ENCODE data around the gene CLCN6. TPM values are rescaled to one million over a fixed set of nuclear protein-coding genes. Genes with fewer than 3 reads are reported as not detected.

CLCN6 gene
- total RNA-seq, result 7.5 and 9.3 TPM in 2 replicates

DNA sequence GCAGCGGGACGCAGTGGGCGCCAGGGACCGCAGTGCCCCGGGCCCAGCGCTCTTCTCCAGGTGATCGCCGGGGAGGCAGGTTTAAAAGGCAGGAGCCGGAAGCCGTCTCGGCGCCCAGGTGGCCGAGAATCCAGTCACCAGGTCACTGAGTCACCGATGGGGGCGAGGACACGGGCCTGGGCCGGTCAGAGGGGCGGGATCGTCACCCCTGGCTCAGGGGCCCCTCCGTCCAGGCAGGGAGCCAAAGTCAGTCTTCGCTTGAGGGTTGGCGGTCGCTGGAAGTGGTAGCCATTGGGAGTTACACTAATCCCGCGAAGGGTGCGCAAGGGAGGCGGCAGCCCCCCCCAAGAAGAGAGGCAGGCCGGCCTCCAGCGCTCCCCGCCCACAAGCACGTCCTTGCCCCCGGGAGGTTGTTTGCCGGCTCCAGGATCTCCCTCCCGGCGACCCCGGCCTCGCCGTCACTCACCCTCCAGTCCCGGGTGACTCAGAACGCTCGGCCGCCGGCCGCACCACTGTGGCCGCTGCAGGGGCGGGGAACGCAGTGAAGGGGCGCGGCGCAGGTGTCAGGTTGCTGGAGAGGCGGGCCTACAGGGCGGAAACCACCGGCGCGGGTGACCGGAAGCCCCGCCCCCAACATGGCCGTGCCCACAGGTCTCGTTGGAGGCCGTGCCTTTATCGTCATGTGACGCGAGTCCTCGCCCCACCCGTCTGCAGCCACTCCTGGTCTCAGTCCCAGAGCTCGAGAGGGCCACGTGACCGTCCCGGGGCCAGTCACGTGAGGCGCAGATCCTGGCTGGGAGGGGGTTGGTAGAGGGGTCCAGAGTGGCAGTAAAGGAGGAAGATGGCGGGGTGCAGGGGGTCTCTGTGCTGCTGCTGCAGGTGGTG lies at the start of gene CLCN6, which contains the start of gene MTHFR:
TSS of gene CLCN6 (plus strand) at position 770 of the 885 bp plus-strand sequence. CDS start at position 842, 72 bp downstream.
TSS of gene MTHFR (minus strand) at position 543 of the 885 bp plus-strand sequence. CDS start 2,848 bp downstream, outside the sequence.

DNA sequence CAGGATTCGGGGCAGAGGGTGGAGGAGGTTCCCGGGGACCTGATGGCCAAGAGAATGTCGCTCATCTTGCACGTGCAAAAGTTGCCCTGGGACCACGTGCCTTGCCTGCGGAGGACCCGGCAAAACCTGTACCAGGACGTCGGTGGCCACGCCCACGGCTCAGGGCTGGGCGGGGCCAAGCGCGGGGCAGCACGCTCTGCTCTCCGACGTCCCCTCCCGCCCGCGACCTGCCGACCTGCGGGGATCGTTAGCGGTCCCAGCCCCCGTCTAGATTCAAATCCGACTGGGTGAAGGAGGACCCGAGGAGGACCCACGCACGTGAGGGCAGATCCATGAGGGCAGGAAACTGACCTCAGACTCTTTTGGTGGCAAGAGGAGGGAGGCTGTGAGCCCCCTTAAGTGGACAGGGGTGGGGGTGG lies 44.0 kb upstream of the CLCN6 start, which contains the start of gene C1orf167:
TSS of gene C1orf167 (plus strand) at position 206 of the 419 bp plus-strand sequence. CDS start 2,208 bp downstream, outside the sequence.

GRCh38 chr1:11847667-11848372 lies 41.8 kb downstream of the CLCN6 start, which contains the start of gene NPPA:
Gene NPPA (minus strand): TSS chr1:11847783. CDS start chr1:11847684, 99 bp downstream.

GRCh38 chr1:11858613-11858967 lies 52.6 kb downstream of the CLCN6 start, which contains the start of gene NPPB:
Gene NPPB (minus strand): TSS chr1:11858945. CDS start chr1:11858833, 112 bp downstream.

Other genes starting within 250 kb of the CLCN6 start
- gene FBXO2, start 151.8 kb upstream of the CLCN6 start, total RNA-seq, result 1.4 and 1.6 TPM in 2 replicates
- gene FBXO44, start 151.3 kb upstream of the CLCN6 start, total RNA-seq, result 7.0 and 9.5 TPM in 2 replicates
- gene FBXO6, start 142.0 kb upstream of the CLCN6 start, total RNA-seq, result 1.5 and 1.7 TPM in 2 replicates
- 29.9 and 30.1 TPM in 2 replicates for gene MAD2L2, start 125.0 kb upstream of the CLCN6 start, total RNA-seq
- 0.11 and 0.34 TPM in 2 replicates for gene DRAXIN, start 114.5 kb upstream of the CLCN6 start, total RNA-seq
- gene AGTRAP, start 70.1 kb upstream of the CLCN6 start, total RNA-seq, result 30.3 and 32.5 TPM in 2 replicates
- 0.17 and 0.33 TPM in 2 replicates for gene C1orf167, start 44.0 kb upstream of the CLCN6 start, total RNA-seq
- gene MTHFR, start 227 bp upstream of the CLCN6 start, total RNA-seq, result 42.4 and 68.7 TPM in 2 replicates
- not detected in 2 replicates for gene NPPA, start 41.6 kb downstream of the CLCN6 start, total RNA-seq
- gene NPPB, start 52.8 kb downstream of the CLCN6 start, total RNA-seq, result not detected in 2 replicates
- gene KIAA2013, start 120.2 kb downstream of the CLCN6 start, total RNA-seq, result 37.5 and 45.5 TPM in 2 replicates
- gene PLOD1, start 128.5 kb downstream of the CLCN6 start, total RNA-seq, result 107 and 111 TPM in 2 replicates
- 55.4 and 59.1 TPM in 2 replicates for gene MFN2, start 174.3 kb downstream of the CLCN6 start, total RNA-seq
- 20.2 and 22.9 TPM in 2 replicates for gene MIIP, start 213.3 kb downstream of the CLCN6 start, total RNA-seq

Measured in dermis lymphatic vessel endothelial cell (primary cell).